Thyroid gland (tissue), 4 donors: ENCODE results near the gene TELO2. TPM values are rescaled to one million over a fixed set of nuclear protein-coding genes. Genes with fewer than 3 reads are reported as not detected.

Experiments
- DNase-seq, 2 donors: peaks; one replicate each; pipeline ENCODE4 v3.0.0-alpha.2; 2019
- H3K27ac ChIP-seq, 3 donors: fragments of 200-600 bp; sonication (generic); 1 replicate in 2 of 3; 2 replicates in 1 of 3; pipeline ENCODE4 v1.5.1; 2016 to 2019; ENCODE audit warnings: mild to moderate bottlenecking in 1 of 3, moderate library complexity in 1 of 3
- H3K27me3 ChIP-seq: fragments of 200-600 bp; sonication (generic); one replicate; pipeline ENCODE4 v1.5.1; 2019
- H3K36me3 ChIP-seq, 2 donors: fragments of 200-600 bp; sonication (generic); one replicate each; pipeline ENCODE4 v1.5.1; 2016 to 2019
- H3K4me1 ChIP-seq, 2 donors: fragments of 200-600 bp; sonication (generic); one replicate each; pipeline ENCODE4 v1.5.1; 2017 to 2019
- H3K4me3 ChIP-seq, 3 donors: fragments of 200-600 bp; sonication (generic); replicated peaks in 1 of 3; 1 replicate in 2 of 3; 2 replicates in 1 of 3; pipeline ENCODE4 v1.5.1; 2016; ENCODE audit warnings: mild to moderate bottlenecking in 1 of 3
- H3K9me3 ChIP-seq: fragments of 200-600 bp; sonication (generic); one replicate; pipeline ENCODE4 v1.5.1; 2017
- CTCF ChIP-seq, 6 experiments: fragments of 200-600 bp in 3 of 6; fragments of 450-650 bp in 3 of 6; sonication (generic) in 3 of 6; IDR thresholded peaks; one replicate each; pipeline ENCODE4 v1.5.1; 2016 to 2019; ENCODE audit warnings: antibody characterized with exemption in 6 of 6, mild to moderate bottlenecking in 2 of 6, inconsistent platforms in 1 of 6, moderate library complexity in 1 of 6
- POLR2A ChIP-seq, 2 donors: fragments of 450-650 bp; IDR thresholded peaks; one replicate each; pipeline ENCODE4 v1.6.1; 2017; ENCODE audit warnings: antibody characterized with exemption in 2 of 2, mild to moderate bottlenecking in 2 of 2, moderate library complexity in 1 of 2
- WGBS, 2 donors: methylation state at CpG; one replicate each; pipeline ENCODE4 v1.1.5; 2017; 5-methylcytosine and 5-hydroxymethylcytosine counted together
- intact Hi-C: fragments of 100-400 bp; cut with DNase I; formaldehyde crosslinking; loops from one replicate; pipeline ENCODE4 v1.15.1; 2023
- total RNA-seq, 4 donors: library from RNA; depleted of rRNA; stranded (reverse); fragments of >200 nt; gene quantifications; one replicate each; pipeline ENCODE4 v1.2.3, GENCODE V29; 2016

The TELO2 gene
- total RNA-seq, 4 donors from 2014 or later, result 12.5 to 19.4 (median 12.8) TPM

GRCh38 chr16:1526608-1527555 lies 33.7 kb downstream of the TELO2 start:
- H3K27ac ChIP-seq, result no peak overlapping the region
- TF ChIP-seq POLR2A (IDR thresholded peaks at IDR 0.05) (no peak), CTCF (IDR thresholded peaks at IDR 0.05) (no peak)
- no peaks in the 10 kb centered on the region for H3K9me3 ChIP-seq
- no peak overlapping the region for H3K4me3 ChIP-seq
- intact Hi-C loops, result no loop called here
- peaks cover 0 to 35% of the 10 kb centered on the region in 2 donors for H3K4me1 ChIP-seq
- no peak for DNase-seq
- H3K36me3 ChIP-seq, result peaks cover 14 to 25% of the 10 kb centered on the region in 2 donors
- no peaks in the 10 kb centered on the region for H3K27me3 ChIP-seq
- 83 to 89% methylated on average over 6 to 27 of the region's 38 CpGs for WGBS, 2 donors

GRCh38 chr16:1527836-1528811 lies 35.0 kb downstream of the TELO2 start:
- intact Hi-C loops, result no loop called here
- Histone ChIP-seq H3K4me3 (no peak overlapping the region), H3K4me1 (peaks cover 0 to 39% of the 10 kb centered on the region in 2 donors), H3K36me3 (peaks cover 9 to 19% of the 10 kb centered on the region in 2 donors), H3K27me3 (no peaks in the 10 kb centered on the region), H3K9me3 (no peaks in the 10 kb centered on the region), H3K27ac (no peak overlapping the region)
- peak; percentile 30 to 34 for DNase-seq
- WGBS, 2 donors, result 71 to 77% methylated on average over 21 to 30 of the region's 42 CpGs
- TF ChIP-seq CTCF (IDR thresholded peaks at IDR 0.05) (no peak), POLR2A (IDR thresholded peaks at IDR 0.05) (no peak)

GRCh38 chr16:1528921-1529537 lies 35.9 kb downstream of the TELO2 start:
- no peak overlapping the region for H3K27ac ChIP-seq
- intact Hi-C loops, result no loop called here
- no peak overlapping the region for H3K4me3 ChIP-seq
- no peaks in the 10 kb centered on the region for H3K27me3 ChIP-seq
- peaks cover 10 to 13% of the 10 kb centered on the region in 2 donors for H3K36me3 ChIP-seq
- no peak for TF ChIP-seq POLR2A (IDR thresholded peaks at IDR 0.05)
- no peak for TF ChIP-seq CTCF (IDR thresholded peaks at IDR 0.05)
- DNase-seq, result no peak
- H3K9me3 ChIP-seq, result no peaks in the 10 kb centered on the region
- H3K4me1 ChIP-seq, result peaks cover 0 to 39% of the 10 kb centered on the region in 2 donors
- WGBS, 2 donors, result 96 to 97% methylated on average over 10 of the region's 29 CpGs

GRCh38 chr16:1530349-1530882 lies 37.3 kb downstream of the TELO2 start:
- TF ChIP-seq CTCF (IDR thresholded peaks at IDR 0.05) (no peak), POLR2A (IDR thresholded peaks at IDR 0.05) (no peak)
- peaks cover 5 to 7% of the 10 kb centered on the region in 2 donors for H3K36me3 ChIP-seq
- no peaks in the 10 kb centered on the region for H3K27me3 ChIP-seq
- H3K4me3 ChIP-seq, result no peak overlapping the region
- H3K27ac ChIP-seq, result peak overlapping the region; percentile 63 to 90 (median 77)
- no peak for DNase-seq
- no peaks in the 10 kb centered on the region for H3K9me3 ChIP-seq
- intact Hi-C loops, result no loop called here
- WGBS, 2 donors, result 82 to 93% methylated on average over 21 to 27 of the region's 27 CpGs
- H3K4me1 ChIP-seq, result peaks cover 0 to 39% of the 10 kb centered on the region in 2 donors
